GM12864 (cell line): Measurements from ENCODE around the gene SEPTIN10.

ENCODE experiments used
- DNase-seq: peaks from one replicate; pipeline ENCODE4 v3.0.0-alpha.2; 2011; ENCODE audit warnings: low read depth
- H3K4me3 ChIP-seq: 2 replicates; pipeline ENCODE4 v1.5.1; 2011; ENCODE audit warnings: mild to moderate bottlenecking, low read depth, low read length, control low read depth
- TF ChIP-seq, protein P1 (sequence below): IDR thresholded peaks from 2 replicates; pipeline ENCODE4 v1.5.1; 2011; ENCODE audit warnings: low read depth, mild to moderate bottlenecking, moderate library complexity, low read length, control low read depth, inconsistent platforms; ENCODE audit errors: missing control alignments

Gene SEPTIN10

DNA sequence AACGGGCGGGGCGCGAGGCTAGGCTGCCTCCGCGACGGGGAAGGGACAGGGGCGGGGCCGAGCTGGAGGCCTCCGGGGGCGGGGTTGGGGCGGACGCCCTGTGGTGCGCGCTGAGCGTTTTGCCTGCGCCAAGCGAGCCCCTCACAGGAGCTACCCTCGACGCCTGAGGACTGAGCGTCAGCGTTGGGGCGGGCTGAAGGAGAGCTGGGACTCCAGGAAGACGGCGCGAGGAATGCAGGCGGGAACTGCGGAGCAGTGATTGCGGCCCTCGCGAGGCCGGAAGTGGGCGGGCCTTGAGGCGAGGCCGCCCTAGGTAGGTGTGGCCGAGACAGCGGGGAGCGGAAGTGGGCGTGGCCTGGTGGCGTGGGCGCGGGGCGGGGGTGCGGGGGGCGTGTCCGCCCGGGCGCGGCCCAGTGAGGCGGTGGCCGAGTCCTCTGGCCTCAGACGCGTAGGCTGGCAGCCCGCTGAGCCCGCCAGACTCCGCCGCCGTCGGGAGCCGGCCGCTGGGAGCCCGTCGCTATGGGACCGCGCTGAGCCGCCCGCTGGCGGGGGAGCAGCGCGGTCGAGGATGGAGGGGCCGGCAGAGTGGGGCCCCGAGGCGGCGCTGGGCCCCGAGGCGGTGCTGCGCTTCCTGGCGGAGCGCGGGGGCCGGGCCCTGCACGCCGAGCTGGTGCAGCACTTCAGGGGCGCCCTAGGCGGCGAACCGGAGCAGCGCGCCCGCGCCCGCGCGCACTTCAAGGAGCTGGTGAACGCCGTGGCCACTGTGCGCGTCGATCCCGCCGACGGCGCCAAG is at the start of gene SEPTIN10, which contains the start of gene SOWAHC:
SEPTIN10 (minus strand) TSS at position 45 of the 793 bp plus-strand sequence. CDS start 139 bp downstream, outside the sequence.
SOWAHC (plus strand) TSS at position 443 of the 793 bp plus-strand sequence; CDS start at position 569, 126 bp downstream.
- DNase-seq = peak; percentile 55
- peak within 1 kb of the TSS; percentile 57 for H3K4me3 ChIP-seq
- TF ChIP-seq, protein P1, sequence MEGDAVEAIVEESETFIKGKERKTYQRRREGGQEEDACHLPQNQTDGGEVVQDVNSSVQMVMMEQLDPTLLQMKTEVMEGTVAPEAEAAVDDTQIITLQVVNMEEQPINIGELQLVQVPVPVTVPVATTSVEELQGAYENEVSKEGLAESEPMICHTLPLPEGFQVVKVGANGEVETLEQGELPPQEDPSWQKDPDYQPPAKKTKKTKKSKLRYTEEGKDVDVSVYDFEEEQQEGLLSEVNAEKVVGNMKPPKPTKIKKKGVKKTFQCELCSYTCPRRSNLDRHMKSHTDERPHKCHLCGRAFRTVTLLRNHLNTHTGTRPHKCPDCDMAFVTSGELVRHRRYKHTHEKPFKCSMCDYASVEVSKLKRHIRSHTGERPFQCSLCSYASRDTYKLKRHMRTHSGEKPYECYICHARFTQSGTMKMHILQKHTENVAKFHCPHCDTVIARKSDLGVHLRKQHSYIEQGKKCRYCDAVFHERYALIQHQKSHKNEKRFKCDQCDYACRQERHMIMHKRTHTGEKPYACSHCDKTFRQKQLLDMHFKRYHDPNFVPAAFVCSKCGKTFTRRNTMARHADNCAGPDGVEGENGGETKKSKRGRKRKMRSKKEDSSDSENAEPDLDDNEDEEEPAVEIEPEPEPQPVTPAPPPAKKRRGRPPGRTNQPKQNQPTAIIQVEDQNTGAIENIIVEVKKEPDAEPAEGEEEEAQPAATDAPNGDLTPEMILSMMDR = no peak

DNA sequence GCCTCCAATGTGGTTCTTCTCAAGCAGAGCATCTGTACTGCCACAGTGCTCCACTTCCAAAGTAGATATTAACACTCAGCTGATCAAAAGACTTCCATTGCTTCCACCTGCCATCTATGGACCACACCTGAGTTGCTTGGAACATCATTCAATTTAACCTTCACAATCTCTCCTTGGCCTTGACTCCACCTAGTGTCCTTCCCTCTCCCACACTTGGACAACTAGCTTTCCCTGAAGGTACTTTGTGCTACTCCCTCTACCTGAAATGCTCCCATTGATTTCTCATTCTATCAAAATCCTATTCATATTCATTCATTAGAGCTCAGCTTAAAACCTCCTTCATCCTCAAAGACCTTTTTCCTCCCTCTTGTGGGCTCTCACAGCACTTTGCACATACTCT is 49.1 kb upstream of the SEPTIN10 start:
- TF ChIP-seq, protein P1 = peak; percentile 40
- H3K4me3 ChIP-seq = no peak overlapping the region
- DNase-seq = no peak

DNA sequence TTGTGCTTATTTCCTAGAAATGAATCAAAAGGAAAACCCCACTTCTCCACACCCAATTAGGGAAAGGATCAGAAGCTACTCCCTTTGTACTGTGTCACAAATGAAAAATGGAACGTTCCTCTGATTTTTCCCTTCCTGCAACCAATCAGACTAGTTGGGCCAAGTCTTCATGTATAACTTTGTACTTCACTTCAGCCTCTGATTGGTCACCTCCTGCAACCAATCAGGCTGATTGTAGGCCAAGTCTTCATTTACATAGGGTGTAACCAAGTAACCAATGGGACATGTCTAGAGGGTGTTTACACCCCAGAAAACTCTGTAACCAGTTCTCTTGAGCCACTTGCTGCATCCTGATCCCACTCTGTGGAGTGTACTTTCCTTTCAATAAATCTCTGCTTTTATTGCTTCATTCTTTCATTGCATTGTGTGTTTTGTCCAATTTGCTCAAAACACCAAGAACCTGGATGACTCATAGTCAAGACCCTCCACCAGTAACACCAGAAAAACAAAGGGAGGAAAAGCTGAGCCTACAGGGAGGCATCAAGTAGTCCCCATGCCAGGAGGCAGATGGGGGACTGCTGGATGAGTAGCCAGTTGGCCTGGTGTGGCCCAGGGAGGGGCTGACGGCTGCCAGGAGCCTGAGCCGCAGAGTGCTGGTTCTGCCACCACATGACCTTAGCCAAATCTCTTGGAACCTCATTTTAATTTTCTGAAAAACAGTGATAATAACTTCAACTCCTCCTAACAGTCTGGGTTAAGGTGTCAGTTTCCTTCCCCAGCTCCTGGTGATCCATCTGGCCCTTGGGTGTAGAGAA is 46.5 kb upstream of the SEPTIN10 start:
- H3K4me3 ChIP-seq = no peak overlapping the region
- TF ChIP-seq, protein P1 = no peak
- DNase-seq = no peak

DNA sequence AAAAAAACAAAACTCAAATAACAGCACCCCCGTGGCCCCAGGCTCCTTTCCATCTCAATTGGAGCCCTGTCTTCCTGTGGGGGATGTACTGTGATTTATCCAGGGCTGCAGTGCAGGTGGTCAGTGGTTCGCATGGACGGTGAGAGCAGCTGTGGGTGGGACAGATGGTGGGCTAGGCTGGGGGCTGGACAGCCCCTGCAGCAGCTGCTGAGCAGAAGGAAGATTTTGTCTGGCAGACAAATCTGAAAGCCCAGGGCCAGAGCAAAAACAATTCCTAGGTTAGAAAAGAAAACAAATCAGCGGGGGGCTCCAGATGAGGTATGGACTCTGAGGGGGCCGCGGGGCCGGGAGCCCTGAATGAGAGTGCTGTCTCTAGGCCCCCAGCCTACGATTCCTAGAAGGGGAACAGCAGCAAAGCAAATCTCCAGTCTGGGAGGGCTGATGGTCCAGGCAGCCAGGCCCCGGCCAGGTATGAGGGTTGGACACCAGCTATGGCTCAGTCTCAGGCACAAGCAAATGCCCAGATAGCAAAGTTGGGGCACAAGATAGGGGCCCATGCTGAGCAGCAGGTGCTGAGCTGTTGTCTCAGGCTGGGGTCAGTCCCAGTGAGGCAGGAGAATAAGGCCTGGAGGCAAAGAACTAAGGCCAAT is 45.8 kb upstream of the SEPTIN10 start:
- DNase-seq = no peak
- no peak overlapping the region for H3K4me3 ChIP-seq
- TF ChIP-seq, protein P1 = no peak

DNA sequence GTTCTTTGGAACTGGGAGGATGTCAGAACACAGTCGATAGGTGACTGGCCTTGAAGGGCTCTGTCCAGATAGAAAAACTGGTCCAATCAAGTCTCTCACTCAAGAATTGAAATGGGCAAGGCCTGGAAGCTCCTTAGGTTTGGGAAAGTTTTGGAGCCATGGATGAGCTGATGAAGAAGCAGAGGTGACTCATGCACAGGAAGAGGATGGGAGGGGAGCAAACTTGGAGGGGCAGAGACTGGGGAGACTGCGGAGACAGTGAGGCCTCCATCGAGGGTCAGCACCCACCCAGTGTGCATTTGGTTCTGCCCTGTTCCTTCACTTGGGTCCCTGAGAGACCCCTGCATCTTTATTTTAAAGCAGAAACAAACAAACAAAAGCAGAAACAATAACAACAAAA is 41.5 kb upstream of the SEPTIN10 start:
- no peak overlapping the region for H3K4me3 ChIP-seq
- TF ChIP-seq, protein P1 = no peak
- DNase-seq = no peak

DNA sequence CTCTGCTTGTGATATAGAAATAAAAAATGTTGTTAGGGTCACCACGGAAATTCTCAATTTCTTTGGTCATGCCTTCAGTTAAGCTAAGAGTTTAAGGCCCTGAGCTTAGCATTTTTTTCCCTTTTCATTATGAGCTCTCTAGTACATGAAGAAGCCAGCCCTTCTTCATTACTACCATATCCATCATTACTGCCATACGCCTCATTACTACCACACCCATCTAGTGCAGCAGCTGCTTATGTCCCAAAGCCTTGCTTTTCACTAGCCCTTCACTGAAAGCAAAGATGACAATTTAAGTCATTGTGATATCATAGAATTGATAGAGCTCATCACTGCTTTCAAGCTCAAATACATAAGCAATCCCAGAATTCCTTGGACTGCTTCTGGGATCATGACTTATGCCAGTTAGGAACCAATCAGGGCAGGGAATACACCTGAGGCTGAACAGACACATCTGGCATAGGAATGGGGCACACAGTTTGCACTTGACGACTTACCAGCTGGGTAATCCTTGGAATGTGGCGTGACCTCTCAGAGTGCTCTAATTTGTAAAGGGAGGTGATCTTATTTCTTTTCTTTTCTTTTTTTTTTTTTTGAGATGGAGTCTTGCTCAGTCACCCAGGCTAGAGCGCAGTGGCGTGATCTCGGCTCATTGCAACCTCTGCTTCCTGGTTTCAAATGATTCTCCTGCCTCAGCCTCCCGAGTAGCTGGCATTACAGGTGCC is 40.7 kb upstream of the SEPTIN10 start:
- H3K4me3 ChIP-seq = no peak overlapping the region
- TF ChIP-seq, protein P1 = no peak
- DNase-seq = no peak
